ENCODE measurements around the gene KCNK17.

Gene KCNK17

GRCh38 chr6:39304951-39305350 is 9.3 kb downstream of the KCNK17 start:
- Histone ChIP-seq H3K27ac (no peak overlapping the region), H3K27me3 (no peaks in the 10 kb centered on the region), H3K4me3 (ENCODE audit: low read depth in 1 of 2, low read length in 1 of 2) (no peak overlapping the region), H3K4me1 (ENCODE audit: control insufficient read depth in 1 of 2, insufficient read depth in 1 of 2, low read depth in 1 of 2, low read length in 1 of 2) (peaks cover 0 to 6% of the 10 kb centered on the region in 2 experiments), H3K9me3 (no peaks in the 10 kb centered on the region), H3K36me3 (no peaks in the 10 kb centered on the region)
- no peak for TF ChIP-seq CTCF (IDR thresholded peaks at IDR 0.05)

- Histone ChIP-seq H3K4me3 (ENCODE audit: low read depth in 1 of 2, low read length in 1 of 2) (no peak overlapping the region), H3K27ac (no peak overlapping the region), H3K4me1 (ENCODE audit: control insufficient read depth in 1 of 2, insufficient read depth in 1 of 2, low read depth in 1 of 2, low read length in 1 of 2) (peaks cover 0 to 6% of the 10 kb centered on the region in 2 experiments), H3K27me3 (no peaks in the 10 kb centered on the region), H3K9me3 (no peaks in the 10 kb centered on the region), H3K36me3 (no peaks in the 10 kb centered on the region)
- no peak for TF ChIP-seq CTCF (IDR thresholded peaks at IDR 0.05)
Observed at GRCh38 chr6:39303425-39304153, 10.6 kb downstream of the KCNK17 start.

- Histone ChIP-seq H3K4me1 (ENCODE audit: control insufficient read depth in 1 of 2, insufficient read depth in 1 of 2, low read depth in 1 of 2, low read length in 1 of 2) (peaks cover 0 to 6% of the 10 kb centered on the region in 2 experiments), H3K36me3 (no peaks in the 10 kb centered on the region), H3K27me3 (no peaks in the 10 kb centered on the region), H3K9me3 (no peaks in the 10 kb centered on the region), H3K27ac (no peak overlapping the region), H3K4me3 (ENCODE audit: low read depth in 1 of 2, low read length in 1 of 2) (no peak overlapping the region)
- TF ChIP-seq CTCF (IDR thresholded peaks at IDR 0.05): peak; percentile 26
Observed at GRCh38 chr6:39302669-39303424, 11.4 kb downstream of the KCNK17 start.

GRCh38 chr6:39302011-39302410 is 12.2 kb downstream of the KCNK17 start:
- TF ChIP-seq CTCF (IDR thresholded peaks at IDR 0.05): no peak
- no peaks in the 10 kb centered on the region for H3K9me3 ChIP-seq
- no peaks in the 10 kb centered on the region for H3K36me3 ChIP-seq
- H3K4me3 ChIP-seq (ENCODE audit: low read depth in 1 of 2, low read length in 1 of 2): no peak overlapping the region
- no peaks in the 10 kb centered on the region for H3K27me3 ChIP-seq
- H3K27ac ChIP-seq: no peak overlapping the region
- H3K4me1 ChIP-seq (ENCODE audit: control insufficient read depth in 1 of 2, insufficient read depth in 1 of 2, low read depth in 1 of 2, low read length in 1 of 2): peaks cover 0 to 6% of the 10 kb centered on the region in 2 experiments

- peaks cover 0 to 6% of the 10 kb centered on the region in 2 experiments for H3K4me1 ChIP-seq (ENCODE audit: control insufficient read depth in 1 of 2, insufficient read depth in 1 of 2, low read depth in 1 of 2, low read length in 1 of 2)
Observed at GRCh38 chr6:39301606-39302005, 12.6 kb downstream of the KCNK17 start.

More at GRCh38 chr6:39301606-39302005, 12.6 kb downstream of the KCNK17 start:
- Histone ChIP-seq H3K27me3 (no peaks in the 10 kb centered on the region), H3K9me3 (no peaks in the 10 kb centered on the region), H3K27ac (no peak overlapping the region), H3K4me3 (ENCODE audit: low read depth in 1 of 2, low read length in 1 of 2) (no peak overlapping the region), H3K36me3 (no peaks in the 10 kb centered on the region)
- no peak for TF ChIP-seq CTCF (IDR thresholded peaks at IDR 0.05)
